KMS-11 (cell line): ENCODE measurements around the gene RNF215.

Source experiments
- H2AFZ ChIP-seq: fragments of 200-600 bp; sonication (generic); 2 replicates; pipeline ENCODE4 v1.6.1; 2016; ENCODE audit warnings: antibody characterized with exemption, mixed run types, low read depth
- H3K27ac ChIP-seq: fragments of 200-600 bp; sonication (generic); 2 replicates; pipeline ENCODE4 v1.6.1; 2016; ENCODE audit warnings: mild to moderate bottlenecking, mixed run types
- H3K27me3 ChIP-seq: fragments of 200-600 bp; sonication (generic); 2 replicates; pipeline ENCODE4 v1.6.1; 2017; ENCODE audit warnings: mild to moderate bottlenecking, low read depth, mixed run types, moderate library complexity; ENCODE audit not compliant: insufficient read depth
- H3K36me3 ChIP-seq: fragments of 200-600 bp; sonication (generic); 2 replicates; pipeline ENCODE4 v1.6.1; 2017; ENCODE audit warnings: mild to moderate bottlenecking, mixed run types; ENCODE audit not compliant: insufficient read depth
- H3K4me1 ChIP-seq: fragments of 200-600 bp; sonication (generic); 2 replicates; pipeline ENCODE4 v1.6.1; 2016; ENCODE audit warnings: mild to moderate bottlenecking, low read depth, mixed run types; ENCODE audit not compliant: poor library complexity, severe bottlenecking
- H3K4me2 ChIP-seq: fragments of 200-600 bp; sonication (generic); 2 replicates; pipeline ENCODE4 v1.7.0; 2016; ENCODE audit warnings: mild to moderate bottlenecking, mixed run types
- H3K4me3 ChIP-seq: fragments of 200-600 bp; sonication (generic); IDR thresholded peaks from 2 replicates; pipeline ENCODE4 v1.6.1; 2017; ENCODE audit warnings: low read depth, low read length, mixed read lengths; ENCODE audit not compliant: insufficient read depth
- H3K79me2 ChIP-seq: fragments of 200-600 bp; sonication (generic); 2 replicates; pipeline ENCODE4 v1.6.1; 2016; ENCODE audit warnings: low read depth, mixed run types; ENCODE audit not compliant: insufficient read depth
- H3K9ac ChIP-seq: fragments of 200-600 bp; sonication (generic); 2 replicates; pipeline ENCODE4 v1.6.1; 2016; ENCODE audit warnings: mild to moderate bottlenecking, mixed run types
- H4K20me1 ChIP-seq: fragments of 200-600 bp; sonication (generic); 2 replicates; pipeline ENCODE4 v1.6.1; 2016; ENCODE audit warnings: mild to moderate bottlenecking, mixed run types; ENCODE audit not compliant: insufficient read depth
- TF ChIP-seq, protein P1 (sequence below): fragments of 200-600 bp; sonication (generic); conservative IDR thresholded peaks from 2 replicates; pipeline ENCODE4 v1.6.1; 2017; ENCODE audit warnings: low read depth, mild to moderate bottlenecking, antibody characterized with exemption, low read length, moderate library complexity, mixed read lengths

RNF215 gene

DNA sequence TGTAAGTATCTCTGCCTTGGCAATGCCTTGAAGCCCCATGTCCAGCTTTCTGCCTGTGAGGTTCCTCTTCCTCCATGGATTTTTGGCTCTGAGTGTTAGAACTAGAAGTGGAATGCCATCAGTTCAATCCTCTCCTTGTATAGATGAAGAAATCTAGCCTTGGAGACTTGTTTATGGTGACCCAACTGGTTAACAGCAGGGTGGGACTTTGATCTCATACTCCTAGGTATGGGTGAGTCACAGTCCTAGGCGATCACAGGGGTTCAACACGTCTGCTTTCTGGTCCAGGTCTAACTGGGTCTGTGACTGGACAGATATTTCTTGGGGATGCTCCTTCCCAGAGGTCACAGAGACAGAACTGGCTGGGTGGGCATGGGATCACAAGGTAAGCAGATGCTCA, 29.2 kb upstream of the RNF215 start:
- Histone ChIP-seq H2AFZ (no peak overlapping the region), H3K36me3 (no peaks in the 10 kb centered on the region), H3K27ac (no peak overlapping the region), H3K4me2 (no peak overlapping the region), H4K20me1 (no peaks in the 10 kb centered on the region), H3K4me1 (no peaks in the 10 kb centered on the region), H3K9ac (no peak overlapping the region), H3K79me2 (no peaks in the 10 kb centered on the region), H3K4me3 (no peak overlapping the region), H3K27me3 (no peaks in the 10 kb centered on the region)
- TF ChIP-seq, protein P1, sequence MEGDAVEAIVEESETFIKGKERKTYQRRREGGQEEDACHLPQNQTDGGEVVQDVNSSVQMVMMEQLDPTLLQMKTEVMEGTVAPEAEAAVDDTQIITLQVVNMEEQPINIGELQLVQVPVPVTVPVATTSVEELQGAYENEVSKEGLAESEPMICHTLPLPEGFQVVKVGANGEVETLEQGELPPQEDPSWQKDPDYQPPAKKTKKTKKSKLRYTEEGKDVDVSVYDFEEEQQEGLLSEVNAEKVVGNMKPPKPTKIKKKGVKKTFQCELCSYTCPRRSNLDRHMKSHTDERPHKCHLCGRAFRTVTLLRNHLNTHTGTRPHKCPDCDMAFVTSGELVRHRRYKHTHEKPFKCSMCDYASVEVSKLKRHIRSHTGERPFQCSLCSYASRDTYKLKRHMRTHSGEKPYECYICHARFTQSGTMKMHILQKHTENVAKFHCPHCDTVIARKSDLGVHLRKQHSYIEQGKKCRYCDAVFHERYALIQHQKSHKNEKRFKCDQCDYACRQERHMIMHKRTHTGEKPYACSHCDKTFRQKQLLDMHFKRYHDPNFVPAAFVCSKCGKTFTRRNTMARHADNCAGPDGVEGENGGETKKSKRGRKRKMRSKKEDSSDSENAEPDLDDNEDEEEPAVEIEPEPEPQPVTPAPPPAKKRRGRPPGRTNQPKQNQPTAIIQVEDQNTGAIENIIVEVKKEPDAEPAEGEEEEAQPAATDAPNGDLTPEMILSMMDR: no peak

DNA sequence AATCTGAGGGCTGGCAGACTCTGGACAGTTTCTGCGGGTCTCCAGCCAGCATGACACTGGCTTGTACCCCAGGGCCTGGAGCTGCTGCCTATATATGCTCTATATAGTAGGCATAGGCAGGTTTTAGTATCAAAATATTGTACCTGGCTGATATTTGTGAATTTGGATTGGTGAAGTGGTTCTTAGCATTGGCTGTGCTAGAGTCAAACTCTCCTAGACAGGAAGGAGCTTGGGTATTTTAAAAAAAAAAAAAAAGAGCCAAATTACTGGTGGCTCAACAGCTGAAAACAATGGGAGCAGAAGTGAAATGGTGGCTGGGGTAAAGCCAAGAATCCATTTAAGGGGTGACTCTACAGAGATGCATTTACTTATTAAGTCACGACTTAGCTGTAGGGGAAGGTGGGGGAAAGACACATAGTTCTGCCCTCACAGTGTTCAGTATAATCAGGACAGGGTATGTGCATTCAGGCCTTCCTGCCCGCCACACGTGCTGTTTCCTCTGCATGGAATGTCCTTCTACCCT, 27.4 kb upstream of the RNF215 start:
- Histone ChIP-seq H3K79me2 (no peaks in the 10 kb centered on the region), H3K4me1 (no peaks in the 10 kb centered on the region), H4K20me1 (no peaks in the 10 kb centered on the region), H3K36me3 (no peaks in the 10 kb centered on the region), H2AFZ (no peak overlapping the region), H3K27ac (no peak overlapping the region), H3K27me3 (no peaks in the 10 kb centered on the region), H3K4me3 (no peak overlapping the region), H3K4me2 (no peak overlapping the region), H3K9ac (no peak overlapping the region)
- TF ChIP-seq, protein P1: no peak

DNA sequence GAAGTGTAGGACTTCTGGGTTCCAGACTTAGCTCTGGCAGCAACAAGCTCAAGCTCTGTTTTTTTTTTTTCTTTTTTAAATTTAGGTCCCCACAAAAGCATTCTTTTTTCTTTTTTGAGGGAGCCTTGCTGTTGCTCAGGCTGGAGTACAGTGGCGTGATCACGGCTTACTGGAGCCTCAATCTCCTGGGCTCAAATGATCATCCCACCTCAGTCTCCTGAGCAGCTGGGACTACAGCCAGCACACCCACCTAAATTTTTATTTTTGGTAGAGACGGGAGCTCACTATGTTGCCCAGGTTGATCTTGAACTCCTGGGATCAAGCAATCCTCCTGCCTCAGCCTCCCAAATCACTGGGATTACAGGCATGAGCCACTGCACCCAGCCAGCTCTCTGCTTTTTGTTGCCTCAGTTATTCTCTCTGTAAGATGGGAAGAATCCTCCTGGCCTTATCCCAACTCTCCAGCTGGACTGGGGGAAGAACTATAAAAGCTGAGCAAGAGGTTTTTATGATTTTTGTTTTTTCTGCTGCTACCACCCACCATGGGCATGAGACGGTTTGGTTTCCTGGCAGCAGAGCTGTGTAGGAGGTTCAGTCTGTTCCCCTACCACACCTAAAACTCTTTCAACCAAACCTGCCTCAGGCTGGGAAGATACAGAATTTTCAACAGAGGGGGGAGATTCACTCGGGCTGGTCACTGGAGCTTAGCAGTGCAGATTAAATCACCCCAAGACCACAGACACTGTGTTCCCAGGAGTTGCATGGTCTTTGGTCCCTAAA, 26.7 kb upstream of the RNF215 start:
- no peak overlapping the region for H2AFZ ChIP-seq
- H3K27ac ChIP-seq: no peak overlapping the region
- H3K9ac ChIP-seq: no peak overlapping the region
- H3K4me2 ChIP-seq: no peak overlapping the region
- no peaks in the 10 kb centered on the region for H3K27me3 ChIP-seq
- no peaks in the 10 kb centered on the region for H3K4me1 ChIP-seq
- no peak overlapping the region for H3K4me3 ChIP-seq
- H3K36me3 ChIP-seq: no peaks in the 10 kb centered on the region
- H4K20me1 ChIP-seq: no peaks in the 10 kb centered on the region
- H3K79me2 ChIP-seq: no peaks in the 10 kb centered on the region
- TF ChIP-seq, protein P1: no peak

DNA sequence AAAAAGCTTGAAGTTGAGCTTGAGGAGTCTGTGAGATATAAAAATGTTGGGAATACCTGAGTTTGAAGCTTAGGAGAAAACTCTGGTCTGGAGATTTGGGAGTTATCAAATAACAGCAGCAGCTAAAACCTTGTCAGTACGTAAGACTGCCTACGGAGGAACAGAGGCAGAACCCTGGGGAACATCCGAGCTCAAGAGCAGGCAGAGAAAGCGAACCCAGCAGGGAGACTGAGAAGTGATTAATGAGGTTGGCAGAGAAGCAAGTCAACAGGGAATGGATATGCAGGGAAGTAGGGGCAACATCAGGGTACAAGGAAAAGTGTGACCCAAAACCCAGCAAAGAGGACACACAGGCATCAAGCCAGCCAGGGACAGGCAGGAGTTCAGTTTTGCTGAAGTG, 25.8 kb upstream of the RNF215 start:
- H4K20me1 ChIP-seq: no peaks in the 10 kb centered on the region
- no peaks in the 10 kb centered on the region for H3K27me3 ChIP-seq
- H3K79me2 ChIP-seq: no peaks in the 10 kb centered on the region
- H2AFZ ChIP-seq: no peak overlapping the region
- no peaks in the 10 kb centered on the region for H3K4me1 ChIP-seq
- TF ChIP-seq, protein P1: no peak
- H3K36me3 ChIP-seq: no peaks in the 10 kb centered on the region
- H3K9ac ChIP-seq: no peak overlapping the region
- no peak overlapping the region for H3K4me2 ChIP-seq
- H3K27ac ChIP-seq: no peak overlapping the region
- no peak overlapping the region for H3K4me3 ChIP-seq
